ENCODE data around the gene GAREM1. TPM values are rescaled to one million over a fixed set of nuclear protein-coding genes. Genes with fewer than 3 reads are reported as not detected.

The GAREM1 gene
- total RNA-seq, 1 experiment from 2014 or later = 11.1 TPM

GRCh38 chr18:32372381-32373061, 98.2 kb downstream of the GAREM1 start (continued):
- TF ChIP-seq REST (IDR thresholded peaks at IDR 0.05; ENCODE audit: low read depth) (no peak), SIN3A (IDR thresholded peaks at IDR 0.05; ENCODE audit: low read depth) (peak; percentile 63; the same call in 1 of the 2 replicates), POLR2A (IDR thresholded peaks at IDR 0.05; ENCODE audit: borderline replicate concordance, extremely low read depth, insufficient read depth, insufficient read length) (no peak)

- RAD21 ChIA-PET (ENCODE audit: low non-redundant PET in 1 of 2, low total read pairs in 2 of 2, uncharacterized antibody in 2 of 2, unreplicated experiment in 2 of 2) = no interaction called here
- TF ChIP-seq YY1 (IDR thresholded peaks at IDR 0.05; ENCODE audit: extremely low read depth, insufficient replicate concordance, low read depth, low read length) = no peak
- no peak for TF ChIP-seq ELF1 (IDR thresholded peaks at IDR 0.05; ENCODE audit: borderline replicate concordance, low read depth)
- TF ChIP-seq REST (IDR thresholded peaks at IDR 0.05; ENCODE audit: low read depth) = no peak
- no peak for TF ChIP-seq SP1 (IDR thresholded peaks at IDR 0.05; ENCODE audit: low read depth)
- TF ChIP-seq POLR2AphosphoS5 (IDR thresholded peaks at IDR 0.05; ENCODE audit: low read depth, low read length) = no peak
- TF ChIP-seq EZH2 (IDR thresholded peaks at IDR 0.05) = no peak
- TF ChIP-seq EGR1 (IDR thresholded peaks at IDR 0.05; ENCODE audit: low read depth) = no peak
- TF ChIP-seq POLR2A (IDR thresholded peaks at IDR 0.05; ENCODE audit: borderline replicate concordance, extremely low read depth, insufficient read depth, insufficient read length) = no peak
- no peak for TF ChIP-seq CTCF (IDR thresholded peaks at IDR 0.05 in 2 of 3, conservative IDR thresholded peaks at IDR 0.05 in 1 of 3; ENCODE audit: borderline replicate concordance in 1 of 3, insufficient read depth in 1 of 3, low read depth in 2 of 3, low read length in 2 of 3)
- TF ChIP-seq RAD21 (IDR thresholded peaks at IDR 0.05; ENCODE audit: low read depth) = no peak
- no peak for TF ChIP-seq ZNF274 (IDR thresholded peaks at IDR 0.05; ENCODE audit: low read depth, low read length)
- no peak for TF ChIP-seq CBX3 (IDR thresholded peaks at IDR 0.05; ENCODE audit: low read depth)
Measured at GRCh38 chr18:32372047-32372380, 98.7 kb downstream of the GAREM1 start.

More at GRCh38 chr18:32372047-32372380, 98.7 kb downstream of the GAREM1 start:
- no peaks in the 10 kb centered on the region for H3K79me2 ChIP-seq (ENCODE audit: insufficient read depth, low read length)
- no peak overlapping the region for H2AFZ ChIP-seq (ENCODE audit: low read depth, low read length, poor library complexity, severe bottlenecking)
- H4K20me1 ChIP-seq (ENCODE audit: insufficient read depth) = no peaks in the 10 kb centered on the region
- ATAC-seq (no peak), DNase-seq (ENCODE audit: low read depth, low spot score) (no peak)
- intact Hi-C loops (cut with micrococcal nuclease) = no loop called here
- no peaks in the 10 kb centered on the region for H3K9me3 ChIP-seq (ENCODE audit: control insufficient read depth in 1 of 2, insufficient read depth in 1 of 2, low read depth in 1 of 2, low read length in 2 of 2)
- H3K27me3 ChIP-seq (ENCODE audit: insufficient read depth, low read length) = no peaks in the 10 kb centered on the region
- peak overlapping the region; percentile 65 for H3K27ac ChIP-seq (ENCODE audit: low read depth, low read length)
- ChIA-PET CTCF (interaction anchor here (1.5 kb wide), 1 partner anchor 14 kb away, joined by 3 read pairs; no protein-coding TSS in a partner anchor), POLR2A (interaction anchor here (1.1 kb wide), 1 partner anchor 98 kb away, joined by 3 read pairs; the partner anchor contains the start of gene GAREM1)
- no peaks in the 10 kb centered on the region for H3K36me3 ChIP-seq (ENCODE audit: control insufficient read depth in 1 of 2, insufficient read depth in 2 of 2, low read length in 2 of 2)
- no peaks in the 10 kb centered on the region for H3K9me2 ChIP-seq (ENCODE audit: insufficient read depth)
- H3K4me3 ChIP-seq (replicated peaks in 1 of 2; ENCODE audit: low read depth in 1 of 2, low read length in 2 of 2) = peak overlapping the region in 1 of 2 experiments; percentile 33; a peak in 2 of 4 replicates
- peaks cover 44 to 51% of the 10 kb centered on the region in 2 experiments for H3K4me1 ChIP-seq (ENCODE audit: control insufficient read depth in 1 of 2, insufficient read depth in 2 of 2, low read length in 2 of 2)
- BruUV-seq (replicated peaks) = TSS peak; percentile 88
- H3K9ac ChIP-seq (ENCODE audit: low read length) = peak overlapping the region; percentile 46
- peak overlapping the region; percentile 74 for H3K4me2 ChIP-seq (ENCODE audit: low read length)

Measured in HCT116 (cell line).